K562 (cell line): ENCODE results near the gene PFN3. TPM values are rescaled to one million over a fixed set of nuclear protein-coding genes. Genes with fewer than 3 reads are reported as not detected.
A peak's percentile ranks its signal among the peaks of the same experiment; 100 is the strongest.

ENCODE experiments used
- ASH1L ChIP-seq: fragments of 450-650 bp; IDR thresholded peaks from 2 replicates; pipeline ENCODE4 v1.6.1; 2018; ENCODE audit warnings: borderline replicate concordance, mild to moderate bottlenecking, low read depth; ENCODE audit not compliant: partially characterized antibody
- DIDO1 ChIP-seq: fragments of 450-650 bp; IDR thresholded peaks from 2 replicates; pipeline ENCODE4 v1.6.1; 2016; ENCODE audit warnings: low read depth, missing biosample characterization, missing genetic modification characterization
- E2F4 ChIP-seq: sonication (generic); formaldehyde crosslinking; IDR thresholded peaks from 2 replicates; pipeline ENCODE4 v1.8.0; 2022; ENCODE audit warnings: mild to moderate bottlenecking, low read depth, missing genetic modification reagents
- ELK3 ChIP-seq: fragments of 450-650 bp; formaldehyde crosslinking; IDR thresholded peaks from 2 replicates; pipeline ENCODE4 v1.4.0; 2020; ENCODE audit warnings: mild to moderate bottlenecking
- EP300 ChIP-seq: IDR thresholded peaks from 2 replicates; pipeline ENCODE4 v1.6.1; 2012; ENCODE audit warnings: low read length, improper control_type of control experiment
- HDAC1 ChIP-seq, 2 experiments: fragments of 450-650 bp; IDR thresholded peaks; 2 replicates each; pipeline ENCODE4 v1.6.1; 2016 to 2017; ENCODE audit warnings: inconsistent platforms in 1 of 2, mild to moderate bottlenecking in 1 of 2, moderate library complexity in 1 of 2
- HNRNPK ChIP-seq: fragments of 200-400 bp; formaldehyde crosslinking; IDR thresholded peaks from one replicate; pipeline ENCODE4 v1.6.1; 2018; ENCODE audit warnings: mild to moderate bottlenecking, low read depth, low read length; ENCODE audit not compliant: poor library complexity, severe bottlenecking
- ILF3 ChIP-seq: fragments of 450-650 bp; IDR thresholded peaks from 2 replicates; pipeline ENCODE4 v1.6.1; 2018; ENCODE audit warnings: antibody characterized with exemption, mild to moderate bottlenecking, moderate library complexity, borderline replicate concordance
- KDM1A ChIP-seq, 2 experiments: fragments of 450-650 bp; IDR thresholded peaks; 2 replicates each; pipeline ENCODE4 v1.6.1; 2016; ENCODE audit warnings: mild to moderate bottlenecking in 2 of 2
- LCOR ChIP-seq: sonication (generic); formaldehyde crosslinking; IDR thresholded peaks from 2 replicates; pipeline ENCODE4 v1.8.0; 2022; ENCODE audit warnings: mild to moderate bottlenecking, missing genetic modification reagents
- MITF ChIP-seq: IDR thresholded peaks from 2 replicates; pipeline ENCODE4 v1.6.1; 2014; ENCODE audit warnings: antibody characterized with exemption
- MYBL2 ChIP-seq, 2 experiments: fragments of 450-650 bp in 1 of 2; sonication (generic) in 1 of 2; formaldehyde crosslinking in 1 of 2; IDR thresholded peaks; 2 replicates each; pipeline versions ENCODE4 v1.6.1 to v1.8.1; 2017 to 2022; ENCODE audit warnings: borderline replicate concordance in 1 of 2, inconsistent platforms in 1 of 2, low read depth in 1 of 2, mild to moderate bottlenecking in 1 of 2, missing genetic modification reagents in 1 of 2, moderate library complexity in 1 of 2
- NR2C1 ChIP-seq, 2 experiments: fragments of 450-650 bp; IDR thresholded peaks; 2 replicates each; pipeline ENCODE4 v1.6.1; 2017; ENCODE audit warnings: mild to moderate bottlenecking in 2 of 2, antibody characterized with exemption in 1 of 2, inconsistent platforms in 1 of 2, missing compliant biosample characterization in 1 of 2, missing genetic modification characterization in 1 of 2
- PHF8 ChIP-seq: fragments of 200-600 bp; sonication (generic); IDR thresholded peaks from 2 replicates; pipeline ENCODE4 v1.6.1; 2012; ENCODE audit warnings: mixed run types, mild to moderate bottlenecking, inconsistent platforms, low read length, moderate library complexity, borderline replicate concordance
- RBBP5 ChIP-seq: fragments of 200-600 bp; sonication (generic); IDR thresholded peaks from 2 replicates; pipeline ENCODE4 v1.6.1; 2012; ENCODE audit warnings: borderline replicate concordance, mild to moderate bottlenecking, low read length, control low read depth, inconsistent platforms; ENCODE audit not compliant: insufficient read depth, poor library complexity, severe bottlenecking
- RBM15 ChIP-seq: fragments of 200-400 bp; formaldehyde crosslinking; IDR thresholded peaks from 2 replicates; pipeline ENCODE4 v1.6.1; 2018; ENCODE audit warnings: mild to moderate bottlenecking, low read length, moderate library complexity; ENCODE audit not compliant: insufficient read depth
- RNF219 ChIP-seq: fragments of 250-450 bp; sonication (Bioruptor Pico); IDR thresholded peaks from 2 replicates; pipeline ENCODE4 v1.5.0; 2022; ENCODE audit warnings: mild to moderate bottlenecking
- SMAD1 ChIP-seq: fragments of 150-350 bp; IDR thresholded peaks from 2 replicates; pipeline ENCODE4 v1.6.1; 2014; ENCODE audit warnings: low read length, low read depth; ENCODE audit not compliant: partially characterized antibody
- ZNF121 ChIP-seq: sonication (generic); formaldehyde crosslinking; conservative IDR thresholded peaks from 2 replicates; pipeline ENCODE4 v1.8.0; 2022; ENCODE audit warnings: missing genetic modification reagents
- ZNF699 ChIP-seq: fragments of 250-450 bp; sonication (Bioruptor Pico); IDR thresholded peaks from 2 replicates; pipeline ENCODE4 v1.8.0; 2021; ENCODE audit warnings: mild to moderate bottlenecking, moderate library complexity; ENCODE audit not compliant: insufficient replicate concordance
- polyA plus RNA-seq, 8 experiments: library from polyadenylated mRNA; depleted of rRNA in 4 of 8; stranded (reverse) in 5 of 8; unstranded in 3 of 8; fragments of >200 nt; fragmentation: Nextera tagmentation in 2 of 8; fragmentation: Illumina TruSeq in 1 of 8; extraction: Ambion mirVana in 2 of 8; extraction: Trizol in 1 of 8; gene quantifications; 2 replicates each; pipeline versions ENCODE4 v1.2.1 to v1.2.3, GENCODE V29; 2011 to 2014; ENCODE audit warnings: inconsistent platforms in 1 of 8, missing spikeins in 1 of 8
- total RNA-seq, 7 experiments: library from RNA; depleted of rRNA in 6 of 7; stranded (reverse); fragments of >200 nt in 6 of 7; fragmentation: Illumina TruSeq in 2 of 7; extraction: Trizol in 2 of 7; gene quantifications; 2 replicates each; pipeline versions ENCODE4 v1.2.1 to v1.2.3, GENCODE V29; 2011 to 2021; ENCODE audit warnings: low replicate concordance in 1 of 7

PFN3 gene
- total and polyA plus RNA-seq, 9 of the 15 experiments (the other 6 are each of a cell fraction or from before 2014, with no cell fraction given): not detected

- TF ChIP-seq RBBP5: peak; percentile 37
- no peak for TF ChIP-seq ZNF699
- TF ChIP-seq EP300: no peak; the same call in 1 of the 2 replicates
- no peak for TF ChIP-seq ASH1L
- TF ChIP-seq ELK3: no peak
- TF ChIP-seq PHF8: peak; percentile 53; the same call in 1 of the 2 replicates
- no peak for TF ChIP-seq KDM1A (IDR thresholded peaks at IDR 0.05)
- TF ChIP-seq MITF: no peak
- no peak for TF ChIP-seq ILF3
- peak; percentile 82 for TF ChIP-seq LCOR (CRISPR knock-in tag)
- no peak for TF ChIP-seq DIDO1 (tag)
- no peak for TF ChIP-seq RNF219 (CRISPR knock-in tag)
- TF ChIP-seq HDAC1 (IDR thresholded peaks at IDR 0.05): peak in 1 of 2 experiments; percentile 83; a peak in 2 of 4 replicates
- no peak for TF ChIP-seq RBM15
- peak; percentile 64; the same call in 1 of the 2 replicates for TF ChIP-seq ZNF121 (CRISPR knock-in tag)
- TF ChIP-seq SMAD1: peak; percentile 97
- peak; percentile 70 for TF ChIP-seq E2F4 (CRISPR knock-in tag)
- peak; percentile 78 for TF ChIP-seq HNRNPK
- TF ChIP-seq MYBL2 (IDR thresholded peaks at IDR 0.05; ENCODE audit: low read depth): no peak
- no peak for TF ChIP-seq MYBL2 (CRISPR knock-in tag; IDR thresholded peaks at IDR 0.05; ENCODE audit: borderline replicate concordance)
- no peak for TF ChIP-seq NR2C1 (IDR thresholded peaks at IDR 0.05)
- no peak for TF ChIP-seq NR2C1 (tag; IDR thresholded peaks at IDR 0.05)
Measured at GRCh38 chr5:177403792-177404640, 3.6 kb upstream of the PFN3 start (continued).
